MM.1S (cell line): ENCODE measurements around the gene PHF12.

Experiments used
- DNase-seq: peaks from one replicate; pipeline ENCODE4 v3.0.0-alpha.2; 2015
- H2AFZ ChIP-seq: fragments of 300-600 bp; sonication (generic); 2 replicates; pipeline ENCODE4 v1.6.0; 2016; ENCODE audit warnings: antibody characterized with exemption, low read length
- H3F3A ChIP-seq: fragments of 300-600 bp; sonication (generic); 2 replicates; pipeline ENCODE4 v1.6.1; 2016; ENCODE audit warnings: mild to moderate bottlenecking, antibody characterized with exemption, low read length, moderate library complexity, mixed read lengths; ENCODE audit not compliant: insufficient read depth
- H3K27ac ChIP-seq: fragments of 300-600 bp; sonication (generic); 2 replicates; pipeline ENCODE4 v1.5.1; 2016; ENCODE audit warnings: mild to moderate bottlenecking, low read length
- H3K27me3 ChIP-seq: fragments of 300-600 bp; sonication (generic); replicated peaks from 2 replicates; pipeline ENCODE4 v1.6.0; 2016; ENCODE audit warnings: low read length; ENCODE audit not compliant: insufficient read depth
- H3K36me3 ChIP-seq: fragments of 300-600 bp; sonication (generic); replicated peaks from 2 replicates; pipeline ENCODE4 v1.6.1; 2016; ENCODE audit warnings: mild to moderate bottlenecking, low read length, mixed read lengths; ENCODE audit not compliant: insufficient read depth
- H3K4me1 ChIP-seq: fragments of 300-600 bp; sonication (generic); 2 replicates; pipeline ENCODE4 v1.6.1; 2016; ENCODE audit warnings: low read length, mixed read lengths
- H3K4me2 ChIP-seq: fragments of 300-600 bp; sonication (generic); 2 replicates; pipeline ENCODE4 v1.6.0; 2016; ENCODE audit warnings: low read depth, low read length
- H3K4me3 ChIP-seq: fragments of 300-600 bp; sonication (generic); 2 replicates; pipeline ENCODE4 v1.5.1; 2016; ENCODE audit warnings: low read length, mixed read lengths
- H3K79me2 ChIP-seq: fragments of 300-600 bp; sonication (generic); 2 replicates; pipeline ENCODE4 v1.6.1; 2016; ENCODE audit warnings: mixed run types, low read length, mixed read lengths
- H3K9ac ChIP-seq: fragments of 300-600 bp; sonication (generic); 2 replicates; pipeline ENCODE4 v1.6.1; 2016; ENCODE audit warnings: low read length, mixed read lengths
- H3K9me2 ChIP-seq: fragments of 300-600 bp; sonication (generic); replicated peaks from 2 replicates; pipeline ENCODE4 v1.6.1; 2016; ENCODE audit warnings: mild to moderate bottlenecking, low read length, mixed read lengths; ENCODE audit not compliant: insufficient read depth
- H3K9me3 ChIP-seq: fragments of 300-600 bp; sonication (generic); replicated peaks from 2 replicates; pipeline ENCODE4 v1.6.1; 2016; ENCODE audit warnings: mild to moderate bottlenecking, low read length, mixed read lengths; ENCODE audit not compliant: insufficient read depth
- H4K20me1 ChIP-seq: fragments of 300-600 bp; sonication (generic); 2 replicates; pipeline ENCODE4 v1.6.1; 2016; ENCODE audit warnings: mild to moderate bottlenecking, low read length, moderate library complexity, mixed read lengths; ENCODE audit not compliant: insufficient read depth
- CTCF ChIP-seq: fragments of 300-600 bp; sonication (generic); IDR thresholded peaks from 2 replicates; pipeline ENCODE4 v1.5.1; 2016; ENCODE audit warnings: antibody characterized with exemption, low read length, mixed read lengths
- EZH2 ChIP-seq: fragments of 300-600 bp; sonication (generic); optimal IDR thresholded peaks from 2 replicates; pipeline ENCODE3; 2017; ENCODE audit warnings: low read depth, mild to moderate bottlenecking, antibody characterized with exemption, low read length, mixed read lengths
- EZH2phosphoT487 ChIP-seq: fragments of 300-600 bp; sonication (generic); IDR thresholded peaks from 2 replicates; pipeline ENCODE4 v1.6.1; 2018; ENCODE audit warnings: antibody characterized with exemption, low read length

The PHF12 gene

GRCh38 chr17:28908640-28909167 is 42.6 kb downstream of the PHF12 start:
- no peak overlapping the region for H3K4me2 ChIP-seq
- H3K79me2 ChIP-seq = peaks cover 14% of the 10 kb centered on the region
- no peak overlapping the region for H3K4me3 ChIP-seq
- peaks cover 24% of the 10 kb centered on the region for H3K4me1 ChIP-seq
- no peak overlapping the region for H2AFZ ChIP-seq
- no peak for TF ChIP-seq EZH2
- peaks cover 15% of the 10 kb centered on the region for H3F3A ChIP-seq
- DNase-seq = no peak
- no peaks in the 10 kb centered on the region for H3K9me2 ChIP-seq
- no peak overlapping the region for H3K27ac ChIP-seq
- no peaks in the 10 kb centered on the region for H3K27me3 ChIP-seq
- no peak overlapping the region for H3K9ac ChIP-seq
- H3K9me3 ChIP-seq = no peaks in the 10 kb centered on the region
- H3K36me3 ChIP-seq = 0 out of 2 replicates have a peak, but pooled peaks cover 11% of the 10 kb centered on the region
- no peaks in the 10 kb centered on the region for H4K20me1 ChIP-seq

GRCh38 chr17:28907709-28908475 is 43.4 kb downstream of the PHF12 start:
- Histone ChIP-seq H3K9me2 (no peaks in the 10 kb centered on the region), H3F3A (peaks cover 20% of the 10 kb centered on the region), H3K36me3 (0 out of 2 replicates have a peak, but pooled peaks cover 11% of the 10 kb centered on the region), H3K27ac (no peak overlapping the region), H3K9ac (no peak overlapping the region), H3K4me2 (no peak overlapping the region), H3K27me3 (no peaks in the 10 kb centered on the region), H3K9me3 (no peaks in the 10 kb centered on the region), H3K79me2 (peaks cover 14% of the 10 kb centered on the region), H2AFZ (no peak overlapping the region), H3K4me1 (peaks cover 26% of the 10 kb centered on the region), H3K4me3 (no peak overlapping the region), H4K20me1 (no peaks in the 10 kb centered on the region)
- no peak for DNase-seq
- no peak for TF ChIP-seq EZH2phosphoT487
- TF ChIP-seq EZH2 = no peak
- no peak for TF ChIP-seq CTCF

GRCh38 chr17:28906706-28907438 is 44.4 kb downstream of the PHF12 start:
- TF ChIP-seq EZH2 (no peak), EZH2phosphoT487 (no peak), CTCF (no peak)
- no peak for DNase-seq
- H3F3A ChIP-seq = peaks cover 23% of the 10 kb centered on the region
- no peak overlapping the region for H3K9ac ChIP-seq
- H3K4me2 ChIP-seq = no peak overlapping the region
- peaks cover 15% of the 10 kb centered on the region for H3K4me1 ChIP-seq
- H3K9me2 ChIP-seq = no peaks in the 10 kb centered on the region
- 0 out of 2 replicates have a peak, but pooled peaks cover 11% of the 10 kb centered on the region for H3K36me3 ChIP-seq
- H2AFZ ChIP-seq = no peak overlapping the region
- H3K27ac ChIP-seq = no peak overlapping the region
- no peaks in the 10 kb centered on the region for H3K9me3 ChIP-seq
- no peak overlapping the region for H3K4me3 ChIP-seq
- peaks cover 14% of the 10 kb centered on the region for H3K79me2 ChIP-seq
- no peaks in the 10 kb centered on the region for H3K27me3 ChIP-seq
- H4K20me1 ChIP-seq = no peaks in the 10 kb centered on the region
